ENCODE measurements around the gene SLU7. TPM values are rescaled to one million over a fixed set of nuclear protein-coding genes. Genes with fewer than 3 reads are reported as not detected.

SLU7 gene
- total and polyA plus RNA-seq, 10 donors = 32.1 to 114 (median 55.7) TPM

- no peak overlapping the region for H3K27ac ChIP-seq
- H3K4me1 ChIP-seq = peaks cover 0 to 9% (median 0%) of the 10 kb centered on the region in 6 donors
- no peaks in the 10 kb centered on the region for H3K36me3 ChIP-seq
- H3K4me3 ChIP-seq = no peak overlapping the region
- WGBS, 5 donors = 62 to 90% (median 79%) methylated on average over 1 of the region's 1 CpG
- H3K9me3 ChIP-seq = no peaks in the 10 kb centered on the region
- H3K27me3 ChIP-seq (replicated peaks in 1 of 7) = no peaks in the 10 kb centered on the region
- intact Hi-C loops (cut with DNase I; ENCODE audit: low total_unique reads) = no loop called here
- TF ChIP-seq POLR2AphosphoS5 (IDR thresholded peaks at IDR 0.05) = no peak
- no peak for TF ChIP-seq CTCF (IDR thresholded peaks at IDR 0.05 in 8 of 11, conservative IDR thresholded peaks at IDR 0.05 in 3 of 11)
- TF ChIP-seq POLR2A (IDR thresholded peaks at IDR 0.05) = no peak
- no peak for DNase-seq
These were observed 26.3 kb upstream of the SLU7 start for GRCh38 chr5:160445132-160445531.

GRCh38 chr5:160444407-160444806, 25.5 kb upstream of the SLU7 start:
- WGBS, 5 donors = 66 to 89% (median 83%) methylated on average over 1 of the region's 1 CpG
- intact Hi-C loops (cut with DNase I; ENCODE audit: low total_unique reads) = no loop called here
- no peaks in the 10 kb centered on the region for H3K36me3 ChIP-seq
- peaks cover 0 to 13% (median 2%) of the 10 kb centered on the region in 6 donors for H3K4me1 ChIP-seq
- TF ChIP-seq CTCF (IDR thresholded peaks at IDR 0.05 in 8 of 11, conservative IDR thresholded peaks at IDR 0.05 in 3 of 11) = no peak
- no peak for TF ChIP-seq POLR2AphosphoS5 (IDR thresholded peaks at IDR 0.05)
- TF ChIP-seq POLR2A (IDR thresholded peaks at IDR 0.05) = no peak
- no peak overlapping the region for H3K27ac ChIP-seq
- H3K4me3 ChIP-seq = no peak overlapping the region
- no peaks in the 10 kb centered on the region for H3K27me3 ChIP-seq (replicated peaks in 1 of 7)
- H3K9me3 ChIP-seq = no peaks in the 10 kb centered on the region
- DNase-seq = no peak

GRCh38 chr5:160442824-160443431, 24.0 kb upstream of the SLU7 start:
- intact Hi-C loops (cut with DNase I; ENCODE audit: low total_unique reads) = no loop called here
- Histone ChIP-seq H3K36me3 (no peaks in the 10 kb centered on the region), H3K9me3 (no peaks in the 10 kb centered on the region), H3K27me3 (replicated peaks in 1 of 7) (no peaks in the 10 kb centered on the region), H3K27ac (no peak overlapping the region), H3K4me3 (no peak overlapping the region), H3K4me1 (peaks cover 4 to 27% (median 8%) of the 10 kb centered on the region in 6 donors)
- WGBS, 5 donors = 45 to 78% (median 72%) methylated on average over 4 of the region's 4 CpGs
- DNase-seq = no peak
- TF ChIP-seq POLR2AphosphoS5 (IDR thresholded peaks at IDR 0.05) (no peak), CTCF (IDR thresholded peaks at IDR 0.05 in 8 of 11, conservative IDR thresholded peaks at IDR 0.05 in 3 of 11) (no peak), POLR2A (IDR thresholded peaks at IDR 0.05) (no peak)

GRCh38 chr5:160441311-160441781, 22.5 kb upstream of the SLU7 start:
- H3K27ac ChIP-seq = no peak overlapping the region
- no peaks in the 10 kb centered on the region for H3K9me3 ChIP-seq
- 8 to 29% (median 17%) methylated on average over 1 of the region's 1 CpG for WGBS, 5 donors
- no peaks in the 10 kb centered on the region for H3K27me3 ChIP-seq (replicated peaks in 1 of 7)
- no peak for DNase-seq
- H3K4me3 ChIP-seq = no peak overlapping the region
- no peaks in the 10 kb centered on the region for H3K36me3 ChIP-seq
- intact Hi-C loops (cut with DNase I; ENCODE audit: low total_unique reads) = no loop called here
- TF ChIP-seq CTCF (IDR thresholded peaks at IDR 0.05 in 8 of 11, conservative IDR thresholded peaks at IDR 0.05 in 3 of 11) (no peak), POLR2A (IDR thresholded peaks at IDR 0.05) (no peak), POLR2AphosphoS5 (IDR thresholded peaks at IDR 0.05) (no peak)
- H3K4me1 ChIP-seq = peaks cover 4 to 35% (median 8%) of the 10 kb centered on the region in 6 donors
